Fibroblast of villous mesenchyme (primary cell): Measurements from ENCODE around the gene ASAP3. TPM values are rescaled to one million over a fixed set of nuclear protein-coding genes. Genes with fewer than 3 reads are reported as not detected.

Experiments used
- DNase-seq: peaks from one replicate; pipeline ENCODE4 v3.0.0-alpha.2; 2010; ENCODE audit warnings: low read depth
- H3K4me3 ChIP-seq: 2 replicates; pipeline ENCODE4 v1.5.1; 2011; ENCODE audit warnings: low read depth, mild to moderate bottlenecking, low read length
- total RNA-seq: library from RNA; depleted of rRNA; stranded (reverse); fragments of >200 nt; gene quantifications from 2 replicates; pipeline ENCODE4 v1.2.3, GENCODE V29; 2012
- TF ChIP-seq, protein P1 (sequence below): IDR thresholded peaks from 2 replicates; pipeline ENCODE4 v1.5.1; 2012; ENCODE audit warnings: low read depth, mild to moderate bottlenecking, low read length; ENCODE audit not compliant: insufficient read depth

ASAP3 gene
- total RNA-seq, 1 donor, result 35.0 TPM

- no peak overlapping the region for H3K4me3 ChIP-seq
- TF ChIP-seq, protein P1, sequence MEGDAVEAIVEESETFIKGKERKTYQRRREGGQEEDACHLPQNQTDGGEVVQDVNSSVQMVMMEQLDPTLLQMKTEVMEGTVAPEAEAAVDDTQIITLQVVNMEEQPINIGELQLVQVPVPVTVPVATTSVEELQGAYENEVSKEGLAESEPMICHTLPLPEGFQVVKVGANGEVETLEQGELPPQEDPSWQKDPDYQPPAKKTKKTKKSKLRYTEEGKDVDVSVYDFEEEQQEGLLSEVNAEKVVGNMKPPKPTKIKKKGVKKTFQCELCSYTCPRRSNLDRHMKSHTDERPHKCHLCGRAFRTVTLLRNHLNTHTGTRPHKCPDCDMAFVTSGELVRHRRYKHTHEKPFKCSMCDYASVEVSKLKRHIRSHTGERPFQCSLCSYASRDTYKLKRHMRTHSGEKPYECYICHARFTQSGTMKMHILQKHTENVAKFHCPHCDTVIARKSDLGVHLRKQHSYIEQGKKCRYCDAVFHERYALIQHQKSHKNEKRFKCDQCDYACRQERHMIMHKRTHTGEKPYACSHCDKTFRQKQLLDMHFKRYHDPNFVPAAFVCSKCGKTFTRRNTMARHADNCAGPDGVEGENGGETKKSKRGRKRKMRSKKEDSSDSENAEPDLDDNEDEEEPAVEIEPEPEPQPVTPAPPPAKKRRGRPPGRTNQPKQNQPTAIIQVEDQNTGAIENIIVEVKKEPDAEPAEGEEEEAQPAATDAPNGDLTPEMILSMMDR, result no peak
- DNase-seq, result no peak
Measured at GRCh38 chr1:23431431-23431830, 52.5 kb downstream of the ASAP3 start.

DNA sequence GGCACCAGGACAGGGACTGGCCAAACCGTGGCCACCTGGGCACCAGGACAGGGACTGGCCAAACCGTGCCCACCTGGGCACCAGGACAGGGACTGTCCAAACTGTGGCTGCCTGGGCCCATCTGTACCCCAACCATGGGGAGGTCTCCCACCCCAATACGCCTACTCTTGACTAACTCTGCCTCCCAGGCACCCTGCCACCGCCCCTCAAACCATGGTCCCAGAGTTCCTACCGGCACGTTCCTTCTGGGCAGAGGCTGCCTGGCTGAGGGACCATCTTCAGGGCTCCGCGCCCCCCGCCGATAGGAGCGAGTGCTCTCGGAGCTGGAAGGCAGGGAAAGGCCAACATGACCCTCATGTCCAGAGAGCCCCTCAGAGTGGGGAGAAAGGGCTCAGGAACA lies 53.2 kb downstream of the ASAP3 start:
- no peak for DNase-seq
- H3K4me3 ChIP-seq, result no peak overlapping the region
- TF ChIP-seq, protein P1, result no peak

GRCh38 chr1:23428136-23428905 lies 55.7 kb downstream of the ASAP3 start:
- H3K4me3 ChIP-seq, result no peak overlapping the region
- TF ChIP-seq, protein P1, result no peak
- no peak for DNase-seq

- TF ChIP-seq, protein P1, result no peak
Measured at GRCh38 chr1:23427550-23427949, 56.4 kb downstream of the ASAP3 start.

GRCh38 chr1:23426828-23427227 lies 57.2 kb downstream of the ASAP3 start:
- H3K4me3 ChIP-seq, result no peak overlapping the region
- TF ChIP-seq, protein P1, result no peak
- DNase-seq, result no peak

More at GRCh38 chr1:23427550-23427949, 56.4 kb downstream of the ASAP3 start:
- H3K4me3 ChIP-seq, result no peak overlapping the region
- no peak for DNase-seq

GRCh38 chr1:23425193-23425494 lies 58.8 kb downstream of the ASAP3 start:
- TF ChIP-seq, protein P1, result no peak
- peak overlapping the region; percentile 60 for H3K4me3 ChIP-seq
- peak; percentile 6 for DNase-seq
